ENCODE measurements around the gene SREBF1. TPM values are rescaled to one million over a fixed set of nuclear protein-coding genes. Genes with fewer than 3 reads are reported as not detected.

SREBF1 gene
- total RNA-seq, 1 donor: 115 TPM

- TF ChIP-seq CTCF (IDR thresholded peaks at IDR 0.05; ENCODE audit: extremely low read depth, low read depth, low read length): no peak
- H3K36me3 ChIP-seq (ENCODE audit: insufficient read depth, low read length): peaks cover 54% of the 10 kb centered on the region
- no peak for DNase-seq (ENCODE audit: insufficient read length, low spot score, missing footprints)
- H2AFZ ChIP-seq (ENCODE audit: low read length): no peak overlapping the region
- H3K4me3 ChIP-seq (ENCODE audit: insufficient read depth, low read length): no peak overlapping the region
- no peak overlapping the region for H3K27ac ChIP-seq (ENCODE audit: low read depth, low read length)
- no peaks in the 10 kb centered on the region for H3K79me2 ChIP-seq (ENCODE audit: insufficient read depth, low read length)
- H3K4me2 ChIP-seq (ENCODE audit: insufficient read depth, low read length): no peak overlapping the region
- H3K4me1 ChIP-seq (ENCODE audit: insufficient read depth, low read length): peaks cover 14% of the 10 kb centered on the region
- no peaks in the 10 kb centered on the region for H3K27me3 ChIP-seq (ENCODE audit: insufficient read depth, low read length)
- H3K9me3 ChIP-seq (ENCODE audit: low read depth, low read length): no peaks in the 10 kb centered on the region
- H4K20me1 ChIP-seq (ENCODE audit: insufficient read depth, low read length): peaks cover 22% of the 10 kb centered on the region
These were observed 45.3 kb upstream of the SREBF1 start for GRCh38 chr17:17882082-17882581.

DNA sequence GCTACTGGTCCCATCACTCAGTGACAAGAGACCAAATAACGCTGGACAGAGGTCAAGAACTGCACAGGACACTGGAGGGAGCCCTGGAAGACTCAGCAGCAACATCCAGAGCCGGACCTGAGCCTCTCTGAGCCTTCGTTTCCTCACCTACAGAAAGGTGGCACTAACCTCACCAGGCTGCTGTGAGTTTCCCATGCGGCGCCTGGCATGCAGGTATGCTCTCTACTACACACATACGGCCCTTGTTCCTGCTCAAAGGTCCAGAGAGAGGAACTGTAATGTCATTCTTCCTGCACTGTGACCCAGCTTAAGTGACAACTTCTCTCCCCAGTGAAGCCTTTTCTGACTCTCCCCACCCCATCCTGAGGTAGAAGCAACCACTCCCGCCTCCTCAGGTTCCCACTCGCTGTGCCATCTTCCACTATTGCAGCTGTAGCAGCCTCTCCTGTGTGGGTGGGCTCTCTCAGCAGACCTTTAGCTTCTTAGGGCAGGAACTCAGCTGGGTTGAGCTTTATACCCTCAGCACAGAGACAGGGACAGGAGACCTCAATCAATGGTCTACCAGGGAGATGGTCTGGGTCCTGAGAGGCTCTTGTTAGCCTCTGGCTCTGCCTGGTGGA, 43.9 kb upstream of the SREBF1 start:
- Histone ChIP-seq H3K27ac (ENCODE audit: low read depth, low read length) (no peak overlapping the region), H3K27me3 (ENCODE audit: insufficient read depth, low read length) (no peaks in the 10 kb centered on the region), H4K20me1 (ENCODE audit: insufficient read depth, low read length) (peaks cover 29% of the 10 kb centered on the region), H2AFZ (ENCODE audit: low read length) (no peak overlapping the region), H3K79me2 (ENCODE audit: insufficient read depth, low read length) (no peaks in the 10 kb centered on the region), H3K36me3 (ENCODE audit: insufficient read depth, low read length) (peaks cover 65% of the 10 kb centered on the region), H3K4me1 (ENCODE audit: insufficient read depth, low read length) (peaks cover 20% of the 10 kb centered on the region), H3K4me2 (ENCODE audit: insufficient read depth, low read length) (no peak overlapping the region), H3K9me3 (ENCODE audit: low read depth, low read length) (no peaks in the 10 kb centered on the region), H3K4me3 (ENCODE audit: insufficient read depth, low read length) (no peak overlapping the region)
- DNase-seq (ENCODE audit: insufficient read length, low spot score, missing footprints): no peak
- TF ChIP-seq CTCF (IDR thresholded peaks at IDR 0.05; ENCODE audit: extremely low read depth, low read depth, low read length): no peak

- no peaks in the 10 kb centered on the region for H3K27me3 ChIP-seq (ENCODE audit: insufficient read depth, low read length)
- peak; percentile 94 for DNase-seq (ENCODE audit: insufficient read length, low spot score, missing footprints)
- H3K4me1 ChIP-seq (ENCODE audit: insufficient read depth, low read length): peaks cover 20% of the 10 kb centered on the region
- H3K36me3 ChIP-seq (ENCODE audit: insufficient read depth, low read length): peaks cover 54% of the 10 kb centered on the region
- peaks cover 27% of the 10 kb centered on the region for H4K20me1 ChIP-seq (ENCODE audit: insufficient read depth, low read length)
- H3K4me3 ChIP-seq (ENCODE audit: insufficient read depth, low read length): peak overlapping the region; percentile 31
- peak overlapping the region; percentile 63 for H3K4me2 ChIP-seq (ENCODE audit: insufficient read depth, low read length)
- TF ChIP-seq CTCF (IDR thresholded peaks at IDR 0.05; ENCODE audit: extremely low read depth, low read depth, low read length): no peak
- no peaks in the 10 kb centered on the region for H3K79me2 ChIP-seq (ENCODE audit: insufficient read depth, low read length)
- H3K27ac ChIP-seq (ENCODE audit: low read depth, low read length): peak overlapping the region; percentile 83
- H3K9me3 ChIP-seq (ENCODE audit: low read depth, low read length): no peaks in the 10 kb centered on the region
- H2AFZ ChIP-seq (ENCODE audit: low read length): no peak overlapping the region
These were observed 41.0 kb upstream of the SREBF1 start for GRCh38 chr17:17877529-17878358.

- Histone ChIP-seq H3K36me3 (ENCODE audit: insufficient read depth, low read length) (peaks cover 48% of the 10 kb centered on the region), H3K27ac (ENCODE audit: low read depth, low read length) (peak overlapping the region; percentile 83), H3K4me1 (ENCODE audit: insufficient read depth, low read length) (peaks cover 20% of the 10 kb centered on the region), H3K9me3 (ENCODE audit: low read depth, low read length) (no peaks in the 10 kb centered on the region), H3K79me2 (ENCODE audit: insufficient read depth, low read length) (no peaks in the 10 kb centered on the region), H3K27me3 (ENCODE audit: insufficient read depth, low read length) (no peaks in the 10 kb centered on the region), H4K20me1 (ENCODE audit: insufficient read depth, low read length) (peaks cover 23% of the 10 kb centered on the region), H2AFZ (ENCODE audit: low read length) (no peak overlapping the region), H3K4me2 (ENCODE audit: insufficient read depth, low read length) (peak overlapping the region; percentile 63), H3K4me3 (ENCODE audit: insufficient read depth, low read length) (peak overlapping the region; percentile 31)
- TF ChIP-seq CTCF (IDR thresholded peaks at IDR 0.05; ENCODE audit: extremely low read depth, low read depth, low read length): no peak
- DNase-seq (ENCODE audit: insufficient read length, low spot score, missing footprints): no peak
These were observed 40.3 kb upstream of the SREBF1 start for GRCh38 chr17:17876959-17877528.

All from osteoblast (primary cell).